Stomach (tissue), 9 donors: ENCODE measurements around the gene COL18A1. TPM values are rescaled to one million over a fixed set of nuclear protein-coding genes. Genes with fewer than 3 reads are reported as not detected.
"Not testable (repeated sequence)": the region's sequence is repeated elsewhere in the genome, so short reads cannot be mapped to it uniquely, and the experiment has no call there.

Experiments used
- DNase-seq, 2 donors: peaks; one replicate each; pipeline versions ENCODE4 v3.0.0 to v3.0.0-alpha.2; 2013 to 2019
- H3K27ac ChIP-seq, 5 donors: fragments of 200-600 bp in 4 of 5; sonication (generic) in 4 of 5; one replicate each; pipeline ENCODE4 v1.5.1; 2013 to 2019; ENCODE audit warnings: mild to moderate bottlenecking in 1 of 5, moderate library complexity in 1 of 5
- H3K27me3 ChIP-seq, 3 donors: fragments of 200-600 bp; sonication (generic); one replicate each; pipeline ENCODE4 v1.5.1; 2017 to 2019; ENCODE audit warnings: mixed run types in 1 of 3
- H3K36me3 ChIP-seq, 4 donors: fragments of 200-600 bp; sonication (generic); 1 replicate in 3 of 4; 2 replicates in 1 of 4; pipeline ENCODE4 v1.5.1; 2016 to 2019
- H3K4me1 ChIP-seq, 4 donors: fragments of 200-600 bp; sonication (generic); one replicate each; pipeline ENCODE4 v1.5.1; 2016 to 2019
- H3K4me3 ChIP-seq, 4 donors: fragments of 200-600 bp; sonication (generic) in 3 of 4; one replicate each; pipeline ENCODE4 v1.5.1; 2016 to 2019; ENCODE audit warnings: mild to moderate bottlenecking in 1 of 4
- H3K9me3 ChIP-seq, 4 donors: fragments of 200-600 bp; sonication (generic); one replicate each; pipeline ENCODE4 v1.5.1; 2016 to 2019
- CTCF ChIP-seq, 7 experiments: fragments of 450-650 bp in 4 of 7; fragments of 200-600 bp in 3 of 7; sonication (generic) in 3 of 7; IDR thresholded peaks; one replicate each; pipeline ENCODE4 v1.5.1; 2016 to 2019; ENCODE audit warnings: antibody characterized with exemption in 7 of 7, control low read depth in 2 of 7, mild to moderate bottlenecking in 1 of 7
- EP300 ChIP-seq: sonication (generic); formaldehyde crosslinking; IDR thresholded peaks from one replicate; pipeline ENCODE4 v1.6.1; 2017; ENCODE audit warnings: antibody characterized with exemption
- POLR2A ChIP-seq, 4 donors: fragments of 450-650 bp; IDR thresholded peaks; one replicate each; pipeline ENCODE4 v1.6.1; 2016; ENCODE audit warnings: antibody characterized with exemption in 4 of 4, control low read depth in 2 of 4, mild to moderate bottlenecking in 1 of 4, moderate library complexity in 1 of 4
- POLR2AphosphoS5 ChIP-seq, 3 donors: sonication (generic); formaldehyde crosslinking; IDR thresholded peaks; one replicate each; pipeline ENCODE4 v1.6.1; 2016; ENCODE audit warnings: antibody characterized with exemption in 3 of 3
- WGBS, 5 donors: extraction: QIAGEN DNeasy Blood & Tissue Kit in 3 of 5; methylation state at CpG; one replicate each; pipeline versions ENCODE4 v1.1.5 to v1.1.7; 2013 to 2018; 5-methylcytosine and 5-hydroxymethylcytosine counted together
- intact Hi-C: fragments of 100-400 bp; cut with DNase I; formaldehyde crosslinking; loops from one replicate; pipeline ENCODE4 v1.15.1; 2023; ENCODE audit warnings: low total_unique reads
- polyA plus RNA-seq, 3 donors: library from polyadenylated mRNA; stranded (reverse); fragments of 200-250 nt; gene quantifications; one replicate each; pipeline ENCODE4 v1.2.3, GENCODE V29; 2013
- total RNA-seq, 5 donors: library from RNA; depleted of rRNA; stranded (reverse); fragments of >200 nt; gene quantifications; one replicate each; pipeline versions ENCODE4 v1.1.0 to v1.2.3, GENCODE V29; 2014 to 2016
- donor health status: healthy with polysubstance abuse.
- donor health status: Bipolar disorder and iron deficiency.
- donor health status: healthy.

COL18A1 gene
- total and polyA plus RNA-seq, 8 donors, result 19.8 to 212 (median 34.6) TPM

GRCh38 chr21:45558044-45558721 is 153.2 kb downstream of the COL18A1 start:
- no peak overlapping the region for H3K27ac ChIP-seq
- peak in 1 of 2 donors; percentile 18 for DNase-seq
- TF ChIP-seq CTCF (IDR thresholded peaks at IDR 0.05) (no peak), POLR2AphosphoS5 (IDR thresholded peaks at IDR 0.05) (no peak), POLR2A (IDR thresholded peaks at IDR 0.05) (no peak), EP300 (no peak)
- H3K36me3 ChIP-seq, result no peaks in the 10 kb centered on the region
- H3K9me3 ChIP-seq, result no peaks in the 10 kb centered on the region
- intact Hi-C loops, result loop anchor here (5.0 kb wide), 2 partner anchors 39 to 264 kb away; no protein-coding TSS in a partner anchor
- no peak overlapping the region for H3K4me3 ChIP-seq
- H3K27me3 ChIP-seq, result peaks cover 0 to 53% (median 10%) of the 10 kb centered on the region in 3 donors
- peaks cover 6 to 22% (median 10%) of the 10 kb centered on the region in 4 donors for H3K4me1 ChIP-seq
- 78 to 86% (median 86%) methylated on average over 22 to 26 of the region's 26 CpGs for WGBS, 5 donors

- 83 to 85% (median 84%) methylated on average over 26 to 29 of the region's 29 CpGs for WGBS, 5 donors
- H3K4me1 ChIP-seq, result peaks cover 6 to 17% (median 10%) of the 10 kb centered on the region in 4 donors
- no peaks in the 10 kb centered on the region for H3K9me3 ChIP-seq
- no peaks in the 10 kb centered on the region for H3K36me3 ChIP-seq
- no peak overlapping the region for H3K27ac ChIP-seq
- no peak for TF ChIP-seq POLR2AphosphoS5 (IDR thresholded peaks at IDR 0.05)
- TF ChIP-seq CTCF (IDR thresholded peaks at IDR 0.05), result no peak
- TF ChIP-seq POLR2A (IDR thresholded peaks at IDR 0.05), result no peak
- TF ChIP-seq EP300, result no peak
- no peak overlapping the region for H3K4me3 ChIP-seq
- intact Hi-C loops, result loop anchor here (5.0 kb wide), 2 partner anchors 38 to 263 kb away; no protein-coding TSS in a partner anchor
- peaks cover 0 to 53% (median 10%) of the 10 kb centered on the region in 3 donors for H3K27me3 ChIP-seq
- no peak for DNase-seq
Measured at GRCh38 chr21:45559216-45560105, 154.5 kb downstream of the COL18A1 start.

DNA sequence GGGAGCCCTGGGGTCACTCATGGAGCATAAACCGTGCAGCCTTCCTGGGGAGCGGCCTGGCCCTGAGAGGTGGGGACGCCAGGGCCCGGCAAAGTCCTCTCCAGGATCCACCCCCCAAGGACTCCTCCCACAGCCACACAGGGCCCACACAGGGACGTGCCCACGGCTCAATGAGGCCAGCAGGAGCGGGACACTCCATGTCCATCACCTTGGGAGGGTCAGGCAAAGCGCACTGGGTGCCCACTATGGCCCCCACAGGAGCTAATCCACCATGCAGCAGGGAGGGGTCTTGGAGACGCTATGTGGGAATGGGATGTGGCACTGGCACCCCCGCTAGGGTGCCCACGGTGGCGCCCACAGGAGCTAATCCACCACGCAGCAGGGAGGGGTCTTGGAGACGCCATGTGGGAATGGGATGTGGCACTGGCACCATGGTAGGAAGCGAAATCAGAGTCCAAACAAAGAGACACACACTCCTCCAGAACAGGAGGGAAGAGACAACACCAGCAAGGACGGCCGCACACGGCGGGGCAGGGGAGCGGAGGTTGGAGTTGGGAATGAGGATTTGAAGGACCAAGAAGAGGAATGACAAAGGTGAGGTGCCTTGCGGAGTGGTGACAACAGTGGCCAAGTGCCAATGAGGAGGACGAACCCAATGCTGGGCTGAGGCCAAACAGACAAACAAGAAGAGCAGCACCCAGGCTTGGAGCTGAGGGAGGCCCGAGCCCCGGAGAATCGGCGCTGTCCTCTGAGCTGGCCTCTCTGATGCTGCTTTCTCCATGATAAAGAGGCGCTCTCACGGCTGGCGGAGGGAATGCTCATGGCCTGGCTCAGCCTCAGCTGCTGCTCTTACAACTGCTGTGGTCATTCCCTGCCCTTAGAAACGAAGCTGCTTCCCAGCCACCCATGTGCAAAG is 155.4 kb downstream of the COL18A1 start:
- peaks cover 4 to 12% (median 10%) of the 10 kb centered on the region in 4 donors for H3K4me1 ChIP-seq
- H3K9me3 ChIP-seq, result no peaks in the 10 kb centered on the region
- TF ChIP-seq POLR2A (IDR thresholded peaks at IDR 0.05) (no peak), EP300 (no peak), POLR2AphosphoS5 (IDR thresholded peaks at IDR 0.05) (no peak), CTCF (IDR thresholded peaks at IDR 0.05) (no peak)
- H3K4me3 ChIP-seq, result no peak overlapping the region
- H3K27ac ChIP-seq, result no peak overlapping the region
- WGBS, 5 donors, result 74 to 81% (median 77%) methylated on average over 24 to 30 of the region's 30 CpGs
- peaks cover 0 to 52% (median 10%) of the 10 kb centered on the region in 3 donors for H3K27me3 ChIP-seq
- intact Hi-C loops, result no loop called here
- H3K36me3 ChIP-seq, result no peaks in the 10 kb centered on the region
- no peak for DNase-seq

GRCh38 chr21:45561241-45561640 is 156.3 kb downstream of the COL18A1 start:
- H3K9me3 ChIP-seq, DNase-seq, H3K27ac ChIP-seq, H3K4me3 ChIP-seq, H3K36me3 ChIP-seq, H3K4me1 ChIP-seq, intact Hi-C loops: not testable (repeated sequence)
- H3K27me3 ChIP-seq, result peaks cover 0 to 44% (median 10%) of the 10 kb centered on the region in 3 donors
- 83 to 90% (median 86%) methylated on average over 8 of the region's 8 CpGs for WGBS, 5 donors
